Endothelial cell of umbilical vein (primary cell): ENCODE measurements around the gene MACROH2A2. TPM values are rescaled to one million over a fixed set of nuclear protein-coding genes. Genes with fewer than 3 reads are reported as not detected.

Experiments used
- BruUV-seq: library from RNA; stranded (reverse); fragments of 400-500 nt; replicated peaks from 2 replicates; lab custom pipeline; 2021; lab: Mats Ljungman, UMichigan
- CTCF ChIA-PET: fragments of 300-600, 350-600 bp; sonication (Branson Sonifier 250); formaldehyde crosslinking; loops from one replicate; lab custom pipeline; 2021; ENCODE audit warnings: antibody characterized with exemption, inconsistent platforms; lab: Charles Lee
- POLR2A ChIA-PET: fragments of 300-600, 350-600 bp; sonication (Branson Sonifier 250); formaldehyde crosslinking; loops from one replicate; lab custom pipeline; 2021; ENCODE audit warnings: antibody characterized with exemption, inconsistent platforms; lab: Charles Lee
- DNase-seq: peaks from one replicate; pipeline ENCODE4 v3.0.0-alpha.2; 2011; ENCODE audit warnings: low read depth, low spot score
- FAIRE-seq: peaks from 2 replicates; lab custom pipeline; 2011; peaks lifted over from hg19 to GRCh38; lab: Jason Lieb, UNC
- H2AFZ ChIP-seq: 2 replicates; pipeline ENCODE4 v1.6.0; 2012; ENCODE audit warnings: low read depth, low read length, control low read depth, inconsistent platforms
- H3K27ac ChIP-seq: 2 replicates; pipeline ENCODE4 v1.5.1; 2011; ENCODE audit warnings: low read depth, mild to moderate bottlenecking, control low read depth, low read length, moderate library complexity; ENCODE audit not compliant: insufficient read depth
- H3K27me3 ChIP-seq, 2 experiments: 2 replicates each; pipeline versions ENCODE4 v1.6.0 to v1.6.1; 2011; ENCODE audit warnings: low read length in 2 of 2, mixed read lengths in 1 of 2; ENCODE audit not compliant: control insufficient read depth in 2 of 2, insufficient read depth in 2 of 2
- H3K36me3 ChIP-seq, 2 experiments: 2 replicates in 1 of 2; 3 replicates in 1 of 2; pipeline ENCODE4 v1.5.1; 2011; ENCODE audit warnings: low read length in 2 of 2, mild to moderate bottlenecking in 1 of 2, moderate library complexity in 1 of 2; ENCODE audit not compliant: control insufficient read depth in 2 of 2, insufficient read depth in 2 of 2; ENCODE audit errors: extremely low read depth in 1 of 2
- H3K4me1 ChIP-seq: 3 replicates; pipeline ENCODE4 v1.5.1; 2011; ENCODE audit warnings: mild to moderate bottlenecking, low read length; ENCODE audit not compliant: control insufficient read depth, insufficient read depth; ENCODE audit errors: extremely low read depth
- H3K4me2 ChIP-seq: 2 replicates; pipeline ENCODE4 v1.6.1; 2011; ENCODE audit warnings: low read length, control low read depth, mixed read lengths; ENCODE audit not compliant: insufficient read depth
- H3K4me3 ChIP-seq, 3 experiments: fragments of 200-600 bp in 1 of 3; sonication (generic), shearing (Covaris generic) in 1 of 3; replicated peaks in 1 of 3; 2 replicates each; pipeline ENCODE4 v1.5.1; 2011 to 2016; ENCODE audit warnings: control low read depth in 3 of 3, low read length in 3 of 3, mild to moderate bottlenecking in 2 of 3, inconsistent platforms in 1 of 3, low read depth in 1 of 3, moderate library complexity in 1 of 3; ENCODE audit not compliant: insufficient read depth in 1 of 3
- H3K79me2 ChIP-seq: 2 replicates; pipeline ENCODE4 v1.6.0; 2012; ENCODE audit warnings: low read length, inconsistent platforms; ENCODE audit not compliant: control insufficient read depth, insufficient read depth
- H3K9ac ChIP-seq: replicated peaks from 2 replicates; pipeline ENCODE3; 2011; ENCODE audit warnings: low read length, control low read depth; ENCODE audit not compliant: insufficient read depth; ENCODE audit errors: extremely low read depth
- H3K9me1 ChIP-seq: replicated peaks from 3 replicates; pipeline ENCODE4 v1.6.0; 2011; ENCODE audit warnings: mild to moderate bottlenecking, low read length; ENCODE audit not compliant: control insufficient read depth, insufficient read depth; ENCODE audit errors: extremely low read depth
- H3K9me3 ChIP-seq: replicated peaks from 2 replicates; pipeline ENCODE4 v1.5.1; 2012; ENCODE audit warnings: low read length, inconsistent platforms; ENCODE audit not compliant: control insufficient read depth, insufficient read depth
- H4K20me1 ChIP-seq: replicated peaks from 2 replicates; pipeline ENCODE3; 2011; ENCODE audit warnings: mild to moderate bottlenecking, low read length; ENCODE audit not compliant: control insufficient read depth, insufficient read depth; ENCODE audit errors: extremely low read depth
- EZH2 ChIP-seq: IDR thresholded peaks from 2 replicates; pipeline ENCODE4 v1.6.1; 2012; ENCODE audit warnings: borderline replicate concordance, low read depth, mild to moderate bottlenecking, moderate library complexity, low read length, inconsistent platforms; ENCODE audit not compliant: severe bottlenecking
- FOS ChIP-seq: IDR thresholded peaks from 2 replicates; pipeline ENCODE4 v1.6.1; 2011; ENCODE audit warnings: mild to moderate bottlenecking, low read length, moderate library complexity, borderline replicate concordance; ENCODE audit not compliant: insufficient read depth
- GATA2 ChIP-seq: IDR thresholded peaks from 2 replicates; pipeline ENCODE4 v1.7.0; 2011; ENCODE audit warnings: low read depth, mild to moderate bottlenecking, moderate library complexity, mixed read lengths, low read length; ENCODE audit not compliant: insufficient read length, insufficient read depth
- JUN ChIP-seq: IDR thresholded peaks from 2 replicates; pipeline ENCODE4 v1.6.1; 2011; ENCODE audit warnings: borderline replicate concordance, low read depth; ENCODE audit not compliant: insufficient read length, insufficient read depth
- POLR2A ChIP-seq: IDR thresholded peaks from 2 replicates; pipeline ENCODE4 v1.6.1; 2012; ENCODE audit warnings: low read depth, mild to moderate bottlenecking, control low read depth, low read length
- POLR2AphosphoS5 ChIP-seq: IDR thresholded peaks from 2 replicates; pipeline ENCODE4 v1.6.1; 2012; ENCODE audit warnings: low read depth, mild to moderate bottlenecking, control low read depth, low read length, moderate library complexity; ENCODE audit not compliant: insufficient read depth
- dilution Hi-C: fragments of 300-500 bp; cut with MboI; formaldehyde crosslinking; loops from one replicate; pipeline ENCODE4 v1.15.0; 2019; ENCODE audit warnings: low sequenced_read_pairs; ENCODE audit not compliant: extremely low pct_ligation_motif_present
- intact Hi-C: fragments of 100-400 bp; cut with micrococcal nuclease; formaldehyde crosslinking; loops from one replicate; pipeline ENCODE4 v1.10.0; 2022
- polyA plus RNA-seq, 4 experiments: library from polyadenylated mRNA; depleted of rRNA in 3 of 4; stranded (reverse) in 3 of 4; unstranded in 1 of 4; fragments of >200 nt; gene quantifications; 2 replicates each; pipeline versions ENCODE4 v1.2.1 to v1.2.3, GENCODE V29; 2011 to 2012; ENCODE audit warnings: missing spikeins in 1 of 4
- total RNA-seq: library from RNA; stranded (reverse); gene quantifications from 2 replicates; pipeline ENCODE4 v1.2.3, GENCODE V29; 2021
- TF ChIP-seq, protein P1 (sequence below), 2 donors: IDR thresholded peaks; 1 replicate in 1 of 2; 2 replicates in 1 of 2; pipeline ENCODE4 v1.5.1; 2011; ENCODE audit warnings: low read length in 2 of 2, mild to moderate bottlenecking in 2 of 2, moderate library complexity in 2 of 2, control low read depth in 1 of 2, inconsistent platforms in 1 of 2, low read depth in 1 of 2; ENCODE audit not compliant: insufficient read depth in 1 of 2; ENCODE audit errors: extremely low read depth in 1 of 2
- TF ChIP-seq, protein P2 (sequence below): IDR thresholded peaks from 2 replicates; pipeline ENCODE4 v1.6.1; 2011; ENCODE audit not compliant: insufficient read depth, insufficient read length

Gene MACROH2A2
- total and polyA plus RNA-seq, 2 donors (not counting 3 experiments of a cell fraction or from before 2014, with no cell fraction given), result 0.08 TPM; not detected in 1

DNA sequence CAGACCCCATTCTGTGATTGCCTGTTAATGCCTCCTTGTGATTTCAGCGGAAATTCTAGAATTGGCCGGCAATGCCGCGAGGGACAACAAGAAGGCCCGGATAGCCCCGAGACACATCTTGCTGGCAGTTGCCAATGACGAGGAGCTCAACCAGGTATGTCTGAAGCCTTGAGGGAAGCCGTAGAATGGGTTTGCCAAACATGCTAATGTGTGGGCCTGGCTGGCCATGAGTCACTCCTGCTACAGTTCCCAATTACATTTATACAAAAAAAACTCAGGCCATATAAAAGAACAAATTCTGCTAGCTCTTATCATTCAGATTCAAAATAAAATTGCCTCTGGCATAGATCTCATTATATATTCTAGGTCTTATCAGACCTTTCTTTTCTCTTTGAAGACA is 37.4 kb downstream of the MACROH2A2 start:
- H3K36me3 ChIP-seq, result no peaks in the 10 kb centered on the region
- no peaks in the 10 kb centered on the region for H3K9me1 ChIP-seq
- CTCF ChIA-PET, result interaction anchor here (1.1 kb wide), 1 partner anchor 18 kb away, joined by 5 read pairs; no protein-coding TSS in a partner anchor
- TF ChIP-seq GATA2, result no peak
- TF ChIP-seq POLR2AphosphoS5, result no peak
- TF ChIP-seq, protein P1, sequence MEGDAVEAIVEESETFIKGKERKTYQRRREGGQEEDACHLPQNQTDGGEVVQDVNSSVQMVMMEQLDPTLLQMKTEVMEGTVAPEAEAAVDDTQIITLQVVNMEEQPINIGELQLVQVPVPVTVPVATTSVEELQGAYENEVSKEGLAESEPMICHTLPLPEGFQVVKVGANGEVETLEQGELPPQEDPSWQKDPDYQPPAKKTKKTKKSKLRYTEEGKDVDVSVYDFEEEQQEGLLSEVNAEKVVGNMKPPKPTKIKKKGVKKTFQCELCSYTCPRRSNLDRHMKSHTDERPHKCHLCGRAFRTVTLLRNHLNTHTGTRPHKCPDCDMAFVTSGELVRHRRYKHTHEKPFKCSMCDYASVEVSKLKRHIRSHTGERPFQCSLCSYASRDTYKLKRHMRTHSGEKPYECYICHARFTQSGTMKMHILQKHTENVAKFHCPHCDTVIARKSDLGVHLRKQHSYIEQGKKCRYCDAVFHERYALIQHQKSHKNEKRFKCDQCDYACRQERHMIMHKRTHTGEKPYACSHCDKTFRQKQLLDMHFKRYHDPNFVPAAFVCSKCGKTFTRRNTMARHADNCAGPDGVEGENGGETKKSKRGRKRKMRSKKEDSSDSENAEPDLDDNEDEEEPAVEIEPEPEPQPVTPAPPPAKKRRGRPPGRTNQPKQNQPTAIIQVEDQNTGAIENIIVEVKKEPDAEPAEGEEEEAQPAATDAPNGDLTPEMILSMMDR (IDR thresholded peaks at IDR 0.05; ENCODE audit: extremely low read depth in 1 of 2, insufficient read depth in 1 of 2, low read depth in 1 of 2, low read length in 2 of 2), result no peak
- no peak for TF ChIP-seq EZH2
- TF ChIP-seq JUN, result no peak
- TF ChIP-seq, protein P2, sequence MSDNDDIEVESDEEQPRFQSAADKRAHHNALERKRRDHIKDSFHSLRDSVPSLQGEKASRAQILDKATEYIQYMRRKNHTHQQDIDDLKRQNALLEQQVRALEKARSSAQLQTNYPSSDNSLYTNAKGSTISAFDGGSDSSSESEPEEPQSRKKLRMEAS, result no peak
- TF ChIP-seq FOS, result no peak
- no peak for TF ChIP-seq POLR2A
- no peak overlapping the region for H2AFZ ChIP-seq
- no peak for FAIRE-seq
- POLR2A ChIA-PET, result no interaction called here
- H3K9me3 ChIP-seq, result no peaks in the 10 kb centered on the region
- dilution Hi-C loops (no loop called here), intact Hi-C loops (no loop called here)
- H3K4me1 ChIP-seq, result no peaks in the 10 kb centered on the region
- peaks cover 20 to 32% of the 10 kb centered on the region in 2 experiments for H3K27me3 ChIP-seq
- DNase-seq, result no peak
- H3K79me2 ChIP-seq, result no peaks in the 10 kb centered on the region
- H3K9ac ChIP-seq, result no peak overlapping the region
- no peaks in the 10 kb centered on the region for H4K20me1 ChIP-seq
- no TSS peak for BruUV-seq
- no peak overlapping the region for H3K27ac ChIP-seq
- no peak overlapping the region for H3K4me3 ChIP-seq
- H3K4me2 ChIP-seq, result no peak overlapping the region
